ENCODE results near the gene MGMT.

MGMT gene

GRCh38 chr10:129796710-129797420 is 329.8 kb downstream of the MGMT start:
- DNase-seq (ENCODE audit: low read depth in 2 of 2), result no peak

GRCh38 chr10:129799942-129800341 is 332.9 kb downstream of the MGMT start:
- no peak for DNase-seq (ENCODE audit: low read depth in 2 of 2)

- DNase-seq (ENCODE audit: low read depth in 2 of 2), result no peak
These were observed 333.8 kb downstream of the MGMT start for GRCh38 chr10:129800796-129801340.

- DNase-seq (ENCODE audit: low read depth in 2 of 2), result no peak
These were observed 340.2 kb downstream of the MGMT start for GRCh38 chr10:129807211-129807610.

- DNase-seq (ENCODE audit: low read depth in 2 of 2), result no peak
These were observed 341.3 kb downstream of the MGMT start for GRCh38 chr10:129808092-129808983.

- DNase-seq (ENCODE audit: low read depth in 2 of 2), result no peak
These were observed 342.4 kb downstream of the MGMT start for GRCh38 chr10:129809431-129809830.

GRCh38 chr10:129809841-129810240 is 342.8 kb downstream of the MGMT start:
- DNase-seq (ENCODE audit: low read depth in 2 of 2), result no peak

- no peak for DNase-seq (ENCODE audit: low read depth in 2 of 2)
These were observed 344.2 kb downstream of the MGMT start for GRCh38 chr10:129811208-129811607.

- no peak for DNase-seq (ENCODE audit: low read depth in 2 of 2)
These were observed 345.4 kb downstream of the MGMT start for GRCh38 chr10:129812398-129812797.

GRCh38 chr10:129814681-129815646 is 347.9 kb downstream of the MGMT start:
- no peak for DNase-seq (ENCODE audit: low read depth in 2 of 2)

- no peak for DNase-seq (ENCODE audit: low read depth in 2 of 2)
These were observed 349.0 kb downstream of the MGMT start for GRCh38 chr10:129815898-129816655.

- no peak for DNase-seq (ENCODE audit: low read depth in 2 of 2)
These were observed 349.6 kb downstream of the MGMT start for GRCh38 chr10:129816656-129817045.
